ENCODE results near the gene CCDC9. TPM values are rescaled to one million over a fixed set of nuclear protein-coding genes. Genes with fewer than 3 reads are reported as not detected.
"Not testable (repeated sequence)": the region's sequence is repeated elsewhere in the genome, so short reads cannot be mapped to it uniquely, and the experiment has no call there.

Gene CCDC9
- total and polyA plus RNA-seq, 5 experiments from 2014 or later, result 5.0 to 53.1 (median 10.8) TPM

DNA sequence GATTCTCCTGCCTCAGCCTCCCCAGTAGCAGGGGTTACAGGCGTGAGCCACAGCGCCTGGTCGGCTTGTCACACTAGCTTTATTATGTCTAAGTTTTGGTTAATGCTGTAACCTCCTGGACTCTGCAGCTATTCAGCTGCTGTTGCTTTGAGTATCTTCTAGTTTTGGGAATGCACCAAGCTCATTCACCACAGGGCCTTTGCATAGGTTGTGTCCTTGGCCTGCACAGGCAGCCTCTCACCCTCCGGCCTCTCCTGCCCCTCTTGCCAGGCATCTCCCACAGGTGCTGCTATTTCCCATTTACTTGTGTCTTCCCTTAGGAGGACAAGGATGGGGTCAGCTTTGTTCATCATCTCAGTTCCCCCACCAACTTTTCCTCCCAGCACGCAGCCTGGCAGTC is 2.4 kb upstream of the CCDC9 start:
- peak overlapping the region in 7 of 10 donors; percentile 50 to 85 (median 75) for H3K27ac Mint-ChIP-seq
- no peak for DNase-seq
- H3K27me3 Mint-ChIP-seq, result no peaks in the 10 kb centered on the region
- H3K36me3 Mint-ChIP-seq, result peaks cover 0 to 15% (median 4%) of the 10 kb centered on the region in 3 donors
- peaks cover 23 to 39% (median 29%) of the 10 kb centered on the region in 4 donors for H3K4me1 Mint-ChIP-seq
- POLR2A ChIA-PET, result interaction anchor here (0.7 to 1.1 kb wide), 3 partner anchors 10 to 140 kb away, joined by 3 to 4 read pairs (median 3); partner anchors contain the start of gene ZC3H4
- H3K9me3 Mint-ChIP-seq, result no peaks in the 10 kb centered on the region
- no peak for ATAC-seq
- no peak overlapping the region for H3K4me3 Mint-ChIP-seq

DNA sequence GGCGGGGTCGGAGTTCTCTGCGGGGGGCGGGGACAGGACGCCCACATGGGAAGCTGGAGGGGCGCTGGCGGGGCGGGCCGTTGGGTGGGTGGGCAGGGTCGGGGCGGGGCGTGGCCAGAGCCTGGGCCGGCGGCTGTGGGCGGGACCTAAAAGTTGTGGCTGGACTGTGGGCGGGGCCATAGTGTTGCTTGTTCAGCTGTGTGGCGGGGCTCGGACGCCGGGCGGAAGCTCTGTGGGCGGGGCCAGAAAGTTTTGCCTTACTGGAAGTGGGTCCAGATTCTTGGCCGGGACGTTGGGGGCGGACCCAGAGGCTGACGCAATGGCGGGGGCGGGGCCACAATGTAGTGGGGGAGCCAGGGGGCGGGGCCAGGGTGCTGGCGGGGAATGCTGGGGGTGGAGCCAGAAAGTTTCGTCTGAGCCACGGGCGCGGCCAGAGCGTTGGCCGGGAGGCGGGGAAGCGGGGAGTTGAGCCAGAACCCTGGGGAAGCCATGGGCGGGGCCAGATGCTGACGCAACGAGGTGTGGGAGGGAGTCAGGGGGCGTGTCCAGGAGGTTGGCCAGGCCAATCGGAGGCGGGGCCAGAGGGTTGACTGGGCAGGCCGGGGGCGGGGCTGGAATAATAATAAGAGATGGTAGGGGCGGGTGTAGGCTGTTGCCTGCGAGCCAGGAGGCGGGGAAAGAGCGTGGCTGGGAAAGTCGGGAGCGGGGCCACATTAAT is 527 bp downstream of the CCDC9 start:
- H3K36me3 Mint-ChIP-seq, result peaks cover 0 to 40% (median 26%) of the 10 kb centered on the region in 3 donors
- POLR2A ChIA-PET, result interaction anchor here (0.6 to 3.2 kb wide), 26 partner anchors 10 to 1540 kb away, joined by 3 to 74 read pairs (median 7); partner anchors contain the start of genes DHX34, INAFM1, SAE1 and ZC3H4
- H3K27ac Mint-ChIP-seq, result peak overlapping the region; percentile 93 to 99 (median 97)
- H3K9me3 Mint-ChIP-seq, result no peaks in the 10 kb centered on the region
- ATAC-seq, result peak; percentile 74 to 82
- H3K27me3 Mint-ChIP-seq, result no peaks in the 10 kb centered on the region
- DNase-seq, result peak; percentile 94 to 99 (median 98)
- peak overlapping the region; percentile 89 to 97 (median 93) for H3K4me3 Mint-ChIP-seq
- H3K4me1 Mint-ChIP-seq, result peaks cover 38 to 53% (median 45%) of the 10 kb centered on the region in 4 donors

DNA sequence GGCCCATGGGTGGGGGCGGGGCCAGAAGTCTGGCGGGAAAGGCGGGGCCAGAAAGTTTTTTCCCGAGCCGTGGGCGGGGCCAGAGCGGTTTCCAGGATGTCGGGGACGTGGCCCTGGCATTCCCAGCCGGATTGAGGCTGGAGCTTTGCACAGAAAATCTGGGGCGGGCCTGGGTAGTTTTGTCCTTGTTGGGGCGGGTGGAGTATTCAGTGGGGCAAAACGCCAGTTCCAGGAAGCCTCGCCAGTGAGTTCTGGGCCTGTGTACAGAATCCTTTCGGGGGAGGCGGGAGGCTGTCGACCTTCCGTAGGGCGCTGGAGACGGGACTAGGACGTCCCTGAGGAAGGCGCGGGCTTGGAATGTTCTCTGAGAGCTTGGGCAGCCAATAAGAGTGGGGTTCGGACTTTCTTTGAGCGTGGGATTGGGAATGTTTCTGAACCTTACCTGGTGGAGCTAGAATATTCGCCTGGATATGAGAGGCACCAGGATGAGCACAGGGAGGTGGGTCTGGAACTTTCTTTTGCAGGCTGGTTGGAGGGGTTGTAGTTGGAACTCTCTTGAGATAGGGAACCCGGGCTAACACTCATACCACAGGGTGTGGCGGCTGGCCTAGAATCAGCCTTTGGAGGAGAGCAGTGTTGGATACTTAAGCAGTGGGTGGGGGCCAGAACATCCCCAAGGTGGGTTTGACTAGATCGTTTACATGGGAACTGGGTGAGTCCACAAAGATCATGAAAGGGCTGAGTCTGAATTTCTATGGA is 1.3 kb downstream of the CCDC9 start:
- Mint-ChIP-seq H3K9me3 (no peaks in the 10 kb centered on the region), H3K36me3 (peaks cover 0 to 48% (median 27%) of the 10 kb centered on the region in 3 donors), H3K27me3 (no peaks in the 10 kb centered on the region), H3K4me1 (peaks cover 38 to 53% (median 49%) of the 10 kb centered on the region in 4 donors), H3K4me3 (peak overlapping the region; percentile 89 to 97 (median 93)), H3K27ac (peak overlapping the region; percentile 93 to 99 (median 97))
- DNase-seq (no peak), ATAC-seq (no peak)
- POLR2A ChIA-PET, result interaction anchor here (0.5 to 3.2 kb wide), 12 partner anchors 14 to 398 kb away, joined by 3 to 74 read pairs (median 15); partner anchors contain the start of genes INAFM1 and ZC3H4

GRCh38 chr19:47258434-47258833 is 2.1 kb downstream of the CCDC9 start:
- Mint-ChIP-seq H3K27ac (peak overlapping the region in 7 of 10 donors; percentile 45 to 87 (median 66)), H3K4me3 (peak overlapping the region in 9 of 10 donors; percentile 69 to 97 (median 93)), H3K27me3 (no peaks in the 10 kb centered on the region), H3K9me3 (no peaks in the 10 kb centered on the region), H3K36me3 (peaks cover 0 to 55% (median 27%) of the 10 kb centered on the region in 3 donors), H3K4me1 (peaks cover 38 to 53% (median 50%) of the 10 kb centered on the region in 4 donors)
- ATAC-seq (no peak), DNase-seq (no peak)
- POLR2A ChIA-PET, result no interaction called here

- H3K27me3 Mint-ChIP-seq, result no peaks in the 10 kb centered on the region
- peaks cover 36 to 53% (median 50%) of the 10 kb centered on the region in 4 donors for H3K4me1 Mint-ChIP-seq
- DNase-seq, result no peak
- ATAC-seq, result no peak
- peak overlapping the region in 8 of 10 donors; percentile 45 to 87 (median 68) for H3K27ac Mint-ChIP-seq
- peaks cover 0 to 56% (median 27%) of the 10 kb centered on the region in 3 donors for H3K36me3 Mint-ChIP-seq
- H3K9me3 Mint-ChIP-seq, result no peaks in the 10 kb centered on the region
- POLR2A ChIA-PET, result no interaction called here
- peak overlapping the region in 9 of 10 donors; percentile 15 to 94 (median 58) for H3K4me3 Mint-ChIP-seq
These were observed 2.7 kb downstream of the CCDC9 start for GRCh38 chr19:47258895-47259555.

- H3K27me3 Mint-ChIP-seq, result no peaks in the 10 kb centered on the region
- ATAC-seq, result no peak
- no peak for DNase-seq
- no peaks in the 10 kb centered on the region for H3K9me3 Mint-ChIP-seq
- H3K27ac Mint-ChIP-seq, result no peak overlapping the region
- POLR2A ChIA-PET, result interaction anchor here (1.7 kb wide), 1 partner anchor 15 kb away, joined by 5 read pairs; the partner anchor contains the start of gene INAFM1
- peak overlapping the region in 1 of 10 donors; percentile 50 for H3K4me3 Mint-ChIP-seq
- H3K4me1 Mint-ChIP-seq, result peaks cover 35 to 53% (median 50%) of the 10 kb centered on the region in 4 donors
- H3K36me3 Mint-ChIP-seq, result peaks cover 0 to 67% (median 31%) of the 10 kb centered on the region in 3 donors
These were observed 4.2 kb downstream of the CCDC9 start for GRCh38 chr19:47260476-47260875.

DNA sequence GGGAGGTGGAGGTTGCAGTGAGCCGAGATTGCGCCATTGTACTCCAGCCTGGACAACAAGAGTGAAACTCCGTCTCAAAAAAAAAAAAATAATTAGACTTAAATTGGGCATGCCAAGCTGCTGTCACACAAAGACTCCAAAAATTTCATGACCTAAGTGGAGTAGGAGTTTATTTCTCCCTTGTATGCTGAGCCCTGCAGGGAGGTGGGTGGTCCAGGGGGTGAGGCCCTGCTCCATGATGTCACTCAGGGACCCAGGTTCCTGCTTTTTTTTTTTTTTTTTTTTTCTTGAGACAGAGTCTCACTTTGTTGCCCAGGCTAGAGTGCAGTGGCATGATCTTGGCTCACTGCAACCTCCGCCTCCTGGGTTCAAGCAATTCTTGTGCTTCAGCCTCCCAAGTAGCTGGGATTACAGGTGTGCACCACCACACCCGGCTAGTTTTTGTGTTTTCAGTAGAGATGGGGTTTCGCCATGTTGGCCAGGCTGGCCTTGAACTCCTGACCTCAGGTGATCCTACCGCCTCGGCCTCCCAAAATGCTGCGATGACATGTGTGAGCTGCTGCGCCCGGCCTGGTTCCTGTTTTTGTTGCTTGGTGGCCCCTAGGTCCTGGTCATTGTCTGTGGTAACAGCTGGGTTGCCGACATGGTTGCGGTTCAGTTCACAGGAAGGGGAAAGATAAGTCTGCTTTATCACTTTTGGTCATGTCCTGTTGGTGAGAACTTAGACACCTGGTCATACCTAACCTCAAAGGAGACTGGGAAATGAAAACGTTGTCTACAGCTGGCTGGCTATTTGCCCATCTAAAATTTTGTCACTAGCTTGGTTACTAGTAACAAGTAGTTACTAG is 5.8 kb downstream of the CCDC9 start:
- not testable (repeated sequence) for H3K27me3 Mint-ChIP-seq, ATAC-seq, H3K4me3 Mint-ChIP-seq, DNase-seq, H3K9me3 Mint-ChIP-seq
- Mint-ChIP-seq H3K27ac (peak overlapping the region in 3 of 10 donors; percentile 3 to 41 (median 20)), H3K4me1 (peaks cover 29 to 42% (median 40%) of the 10 kb centered on the region in 4 donors), H3K36me3 (peaks cover 0 to 83% (median 31%) of the 10 kb centered on the region in 3 donors)
- POLR2A ChIA-PET, result interaction anchor here (0.6 to 1.7 kb wide), 5 partner anchors 12 to 128 kb away, joined by 3 to 8 read pairs (median 4); partner anchors contain the start of gene INAFM1

- Mint-ChIP-seq H3K27me3 (no peaks in the 10 kb centered on the region), H3K27ac (no peak overlapping the region), H3K4me1 (peaks cover 11 to 18% (median 16%) of the 10 kb centered on the region in 4 donors), H3K4me3 (no peak overlapping the region), H3K36me3 (peaks cover 0 to 82% (median 26%) of the 10 kb centered on the region in 3 donors), H3K9me3 (no peaks in the 10 kb centered on the region)
- no peak for ATAC-seq
- DNase-seq, result no peak
- POLR2A ChIA-PET, result no interaction called here
These were observed 8.3 kb downstream of the CCDC9 start for GRCh38 chr19:47264629-47265028.

DNA sequence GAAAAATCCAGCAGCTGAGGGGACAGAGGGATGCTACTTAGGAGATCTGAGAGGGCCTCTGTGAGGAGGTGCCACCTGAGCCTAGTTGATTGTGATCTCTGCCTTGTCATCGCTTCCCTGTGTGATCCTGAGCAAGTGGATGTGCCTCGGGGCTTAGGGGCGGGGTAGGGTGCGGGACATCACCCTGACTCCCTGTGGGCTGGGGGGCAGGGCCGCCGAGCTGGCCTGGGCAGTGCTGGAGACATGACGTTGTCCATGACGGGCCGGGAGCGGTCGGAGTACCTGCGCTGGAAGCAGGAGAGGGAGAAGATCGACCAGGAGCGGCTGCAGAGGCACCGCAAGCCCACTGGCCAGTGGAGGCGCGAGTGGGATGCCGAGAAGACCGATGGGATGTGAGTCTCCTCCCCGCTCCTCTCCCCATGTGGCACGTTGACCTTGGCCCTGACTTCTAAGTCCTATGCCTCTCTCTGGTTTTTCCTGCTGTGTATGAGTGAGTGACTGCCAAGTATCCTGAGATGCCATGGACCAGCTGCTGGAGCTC is 10.1 kb downstream of the CCDC9 start:
- no peaks in the 10 kb centered on the region for H3K27me3 Mint-ChIP-seq
- H3K36me3 Mint-ChIP-seq, result peaks cover 0 to 84% (median 14%) of the 10 kb centered on the region in 3 donors
- DNase-seq (no peak), ATAC-seq (no peak)
- H3K4me1 Mint-ChIP-seq, result peaks cover 2 to 11% (median 5%) of the 10 kb centered on the region in 4 donors
- H3K4me3 Mint-ChIP-seq, result no peak overlapping the region
- H3K27ac Mint-ChIP-seq, result no peak overlapping the region
- POLR2A ChIA-PET, result no interaction called here
- H3K9me3 Mint-ChIP-seq, result no peaks in the 10 kb centered on the region

DNA sequence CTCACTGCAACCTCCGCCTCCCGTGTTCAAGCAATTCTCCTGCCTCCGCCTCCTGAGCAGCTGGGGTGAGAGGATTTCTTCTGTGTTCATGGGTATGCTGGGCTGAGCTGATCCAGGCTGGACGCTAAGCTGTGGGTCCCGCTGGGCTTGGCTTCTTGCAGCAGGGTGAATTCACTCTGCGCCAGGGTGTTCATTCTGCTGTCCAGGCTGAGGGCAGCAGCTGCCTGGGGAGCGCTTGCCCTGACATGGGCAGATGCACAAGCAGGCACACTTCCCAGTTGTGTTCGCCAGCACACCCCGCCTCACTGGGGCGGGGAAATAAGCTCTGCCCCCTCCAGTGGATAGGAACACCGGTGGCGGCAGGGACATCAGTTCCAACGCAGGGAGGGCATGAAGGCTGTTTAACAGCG is 11.0 kb downstream of the CCDC9 start:
- peaks cover 0 to 80% (median 13%) of the 10 kb centered on the region in 3 donors for H3K36me3 Mint-ChIP-seq
- H3K4me1 Mint-ChIP-seq, result peaks cover 3 to 18% (median 6%) of the 10 kb centered on the region in 4 donors
- no peaks in the 10 kb centered on the region for H3K27me3 Mint-ChIP-seq
- ATAC-seq, result no peak
- no peaks in the 10 kb centered on the region for H3K9me3 Mint-ChIP-seq
- no peak for DNase-seq
- H3K27ac Mint-ChIP-seq, result no peak overlapping the region
- H3K4me3 Mint-ChIP-seq, result no peak overlapping the region
- POLR2A ChIA-PET, result no interaction called here

- ATAC-seq (no peak), DNase-seq (no peak)
- Mint-ChIP-seq H3K9me3 (no peaks in the 10 kb centered on the region), H3K4me3 (no peak overlapping the region), H3K27ac (no peak overlapping the region), H3K36me3 (peaks cover 0 to 73% (median 12%) of the 10 kb centered on the region in 3 donors), H3K4me1 (peaks cover 8 to 25% (median 10%) of the 10 kb centered on the region in 4 donors), H3K27me3 (no peaks in the 10 kb centered on the region)
- POLR2A ChIA-PET, result no interaction called here
These were observed 11.7 kb downstream of the CCDC9 start for GRCh38 chr19:47268028-47268427.
